Renal cortical epithelial cell (primary cell): ENCODE measurements around the gene MCRIP1. TPM values are rescaled to one million over a fixed set of nuclear protein-coding genes. Genes with fewer than 3 reads are reported as not detected.
"Not testable (repeated sequence)": the region's sequence is repeated elsewhere in the genome, so short reads cannot be mapped to it uniquely, and the experiment has no call there.

Experiments
- DNase-seq: peaks from one replicate; pipeline ENCODE4 v3.0.0-alpha.2; 2011; ENCODE audit warnings: low read depth
- total RNA-seq: library from RNA; depleted of rRNA; stranded (reverse); fragments of >200 nt; gene quantifications from 2 replicates; pipeline ENCODE4 v1.2.3, GENCODE V29; 2014

The MCRIP1 gene
- total RNA-seq, 1 donor from 2014 or later = 55.0 TPM

GRCh38 chr17:81841866-81842265 lies 8.8 kb upstream of the MCRIP1 start:
- no peak for DNase-seq

GRCh38 chr17:81840826-81841778 lies 8.0 kb upstream of the MCRIP1 start:
- DNase-seq = no peak

- DNase-seq = not testable (repeated sequence)
Observed at GRCh38 chr17:81840059-81840458, 7.0 kb upstream of the MCRIP1 start.

GRCh38 chr17:81839301-81839700 lies 6.2 kb upstream of the MCRIP1 start:
- no peak for DNase-seq

GRCh38 chr17:81838753-81839255 lies 5.7 kb upstream of the MCRIP1 start:
- DNase-seq = no peak

GRCh38 chr17:81837641-81838040 lies 4.5 kb upstream of the MCRIP1 start:
- no peak for DNase-seq

GRCh38 chr17:81834831-81835267 lies 1.8 kb upstream of the MCRIP1 start, which contains the start of gene PPP1R27:
Gene PPP1R27, minus strand, starts transcription at chr17:81835050. Its CDS starts 97 bp downstream, at chr17:81834953.
- DNase-seq = no peak

- DNase-seq = no peak
Observed at GRCh38 chr17:81833921-81834830, 1.1 kb upstream of the MCRIP1 start.

- no peak for DNase-seq
Observed at GRCh38 chr17:81832608-81833159, 407 bp downstream of the MCRIP1 start.

- DNase-seq = no peak
Observed at GRCh38 chr17:81831957-81832607, 1.0 kb downstream of the MCRIP1 start.

GRCh38 chr17:81831563-81831956 lies 1.5 kb downstream of the MCRIP1 start:
- no peak for DNase-seq

DNA sequence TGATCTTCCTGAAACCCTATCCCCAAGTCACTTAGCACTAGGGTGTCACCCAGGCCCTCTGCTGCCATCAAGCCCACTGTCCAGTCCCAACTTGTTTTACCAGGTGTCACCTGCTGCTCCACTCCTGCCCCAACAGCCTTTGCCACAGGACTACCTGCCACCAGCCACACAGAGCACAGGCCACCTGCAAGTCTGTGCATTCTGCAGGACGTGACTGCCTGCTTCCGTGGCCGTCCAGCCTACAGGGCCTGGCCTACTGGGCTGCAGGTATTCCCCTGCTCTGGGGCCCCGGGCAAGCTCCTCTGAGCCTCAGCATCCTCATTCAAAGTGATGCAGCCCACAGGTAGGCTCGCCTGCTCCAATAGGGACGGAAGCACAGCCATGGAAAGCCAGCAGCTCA lies 3.2 kb downstream of the MCRIP1 start:
- DNase-seq = no peak

- no peak for DNase-seq
Observed at GRCh38 chr17:81828656-81829055, 4.4 kb downstream of the MCRIP1 start.

DNA sequence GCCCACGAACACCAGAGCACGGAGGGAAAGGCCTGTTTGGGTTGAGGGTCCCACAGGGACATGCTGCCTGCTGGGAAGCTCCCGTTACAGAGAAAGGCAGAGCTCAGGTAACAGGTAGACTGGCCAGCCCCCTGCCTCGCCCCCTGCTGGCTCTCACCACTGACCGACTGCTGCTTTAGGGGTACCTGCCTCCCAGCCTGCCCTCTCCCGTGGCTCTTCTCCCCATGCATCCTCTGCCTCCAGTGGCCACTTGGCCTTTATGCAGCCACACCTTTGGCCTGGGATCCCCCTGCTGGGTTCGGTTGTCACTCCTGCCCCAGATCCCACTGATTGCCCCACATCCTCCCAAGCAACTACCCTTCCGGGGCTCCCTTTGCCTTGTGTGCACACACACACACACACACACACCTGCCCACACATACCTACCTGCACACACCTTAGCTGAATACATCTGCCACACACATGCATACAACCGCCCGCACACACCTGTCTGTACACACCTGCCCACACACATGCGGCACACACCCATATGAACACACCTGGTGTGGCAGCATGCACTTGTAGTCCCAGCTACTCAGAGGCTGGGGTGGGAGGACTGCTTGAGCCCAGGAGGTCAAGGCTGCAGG lies 7.1 kb downstream of the MCRIP1 start:
- no peak for DNase-seq

DNA sequence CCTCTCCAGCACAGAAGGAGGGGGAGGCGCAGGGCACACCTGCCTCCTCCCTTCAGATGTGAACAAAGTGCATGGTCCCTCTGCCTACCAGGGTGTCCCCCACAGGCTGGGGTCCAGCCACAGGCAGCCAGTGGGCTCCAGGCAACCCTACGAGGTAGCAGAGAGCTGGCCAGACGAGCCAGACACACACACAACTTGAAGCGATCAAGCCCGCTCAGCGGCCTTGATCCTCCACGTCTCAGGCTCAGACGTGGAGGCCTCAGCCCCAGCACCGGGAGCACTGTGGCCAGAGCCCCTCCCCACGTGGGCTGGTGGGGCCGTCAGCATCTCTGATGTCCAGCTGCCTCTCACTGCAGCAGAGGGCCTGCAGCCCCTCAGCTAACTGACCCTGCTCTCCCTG lies 8.5 kb downstream of the MCRIP1 start:
- no peak for DNase-seq

DNA sequence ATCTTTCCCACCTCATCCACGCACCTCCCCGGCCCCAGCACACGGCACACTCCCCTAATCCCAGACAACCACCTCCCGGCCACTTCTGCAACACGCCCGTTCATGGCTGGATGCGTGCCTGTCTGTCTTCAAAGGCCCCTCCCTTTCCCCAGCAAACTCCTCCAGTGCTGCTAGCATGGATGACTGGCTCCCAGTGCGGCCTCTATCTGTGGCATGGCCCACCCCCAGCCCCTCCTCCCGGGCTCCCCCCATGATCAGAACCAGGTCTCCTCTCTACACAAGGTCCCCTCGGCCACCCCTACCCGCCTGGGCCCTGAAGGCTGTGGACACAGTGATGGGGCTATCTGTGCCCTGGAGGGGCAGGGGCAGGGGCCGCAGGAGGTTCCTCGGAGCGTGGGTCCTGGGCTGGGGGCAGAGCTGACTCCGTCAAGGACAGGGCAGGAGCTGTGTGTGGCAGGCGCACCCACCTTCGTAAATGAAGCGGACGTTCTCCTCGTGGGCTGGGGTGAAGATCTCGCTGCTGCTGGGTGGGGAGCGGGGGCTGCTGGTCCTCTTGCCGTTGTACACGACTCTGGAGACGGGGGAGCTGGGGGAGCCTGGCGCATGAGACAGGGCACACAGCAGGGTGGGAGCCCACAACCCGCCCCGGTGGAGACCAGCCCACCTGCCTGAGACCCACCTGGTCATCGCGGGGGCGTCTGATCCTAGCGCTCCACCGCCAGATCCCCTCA lies 9.1 kb downstream of the MCRIP1 start:
- no peak for DNase-seq

- DNase-seq = no peak
Observed at GRCh38 chr17:81822996-81823819, 9.9 kb downstream of the MCRIP1 start.

- DNase-seq = no peak
Observed at GRCh38 chr17:81822312-81822637, 10.8 kb downstream of the MCRIP1 start.

GRCh38 chr17:81821603-81822311 lies 11.3 kb downstream of the MCRIP1 start:
- DNase-seq = peak; percentile 67
